ENCODE measurements around the gene PRKAR1B. TPM values are rescaled to one million over a fixed set of nuclear protein-coding genes. Genes with fewer than 3 reads are reported as not detected.

PRKAR1B gene
- total RNA-seq, 2 donors from 2014 or later, result 15.1 to 15.9 TPM

DNA sequence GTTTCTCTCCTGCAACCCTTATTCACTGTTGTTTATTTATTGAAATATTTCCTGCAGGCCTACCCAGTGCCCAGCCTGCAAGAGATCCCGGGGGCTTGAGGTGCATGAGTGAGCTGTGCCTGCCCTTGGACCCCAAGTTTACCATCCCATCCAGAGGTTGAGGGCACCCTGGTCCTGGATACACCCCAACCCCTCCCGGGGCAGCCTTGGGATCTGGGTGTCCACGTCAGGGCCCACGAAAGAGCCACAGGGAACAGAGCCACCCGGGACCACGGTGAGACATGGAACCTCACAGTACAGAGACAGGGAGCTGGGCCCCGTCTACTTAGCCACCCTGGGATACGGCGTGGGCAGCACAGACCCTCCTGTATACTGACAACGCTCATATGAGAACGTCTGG, 178.7 kb downstream of the PRKAR1B start:
- Histone ChIP-seq H3K4me3 (no peak overlapping the region), H3K36me3 (no peaks in the 10 kb centered on the region), H3K27me3 (no peaks in the 10 kb centered on the region), H3K9me3 (no peaks in the 10 kb centered on the region), H3K27ac (no peak overlapping the region), H3K4me1 (peaks cover 0 to 9% of the 10 kb centered on the region in 2 donors)
- TF ChIP-seq, protein P1, sequence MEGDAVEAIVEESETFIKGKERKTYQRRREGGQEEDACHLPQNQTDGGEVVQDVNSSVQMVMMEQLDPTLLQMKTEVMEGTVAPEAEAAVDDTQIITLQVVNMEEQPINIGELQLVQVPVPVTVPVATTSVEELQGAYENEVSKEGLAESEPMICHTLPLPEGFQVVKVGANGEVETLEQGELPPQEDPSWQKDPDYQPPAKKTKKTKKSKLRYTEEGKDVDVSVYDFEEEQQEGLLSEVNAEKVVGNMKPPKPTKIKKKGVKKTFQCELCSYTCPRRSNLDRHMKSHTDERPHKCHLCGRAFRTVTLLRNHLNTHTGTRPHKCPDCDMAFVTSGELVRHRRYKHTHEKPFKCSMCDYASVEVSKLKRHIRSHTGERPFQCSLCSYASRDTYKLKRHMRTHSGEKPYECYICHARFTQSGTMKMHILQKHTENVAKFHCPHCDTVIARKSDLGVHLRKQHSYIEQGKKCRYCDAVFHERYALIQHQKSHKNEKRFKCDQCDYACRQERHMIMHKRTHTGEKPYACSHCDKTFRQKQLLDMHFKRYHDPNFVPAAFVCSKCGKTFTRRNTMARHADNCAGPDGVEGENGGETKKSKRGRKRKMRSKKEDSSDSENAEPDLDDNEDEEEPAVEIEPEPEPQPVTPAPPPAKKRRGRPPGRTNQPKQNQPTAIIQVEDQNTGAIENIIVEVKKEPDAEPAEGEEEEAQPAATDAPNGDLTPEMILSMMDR (IDR thresholded peaks at IDR 0.05), result no peak
- DNase-seq (ENCODE audit: low spot score), result no peak

DNA sequence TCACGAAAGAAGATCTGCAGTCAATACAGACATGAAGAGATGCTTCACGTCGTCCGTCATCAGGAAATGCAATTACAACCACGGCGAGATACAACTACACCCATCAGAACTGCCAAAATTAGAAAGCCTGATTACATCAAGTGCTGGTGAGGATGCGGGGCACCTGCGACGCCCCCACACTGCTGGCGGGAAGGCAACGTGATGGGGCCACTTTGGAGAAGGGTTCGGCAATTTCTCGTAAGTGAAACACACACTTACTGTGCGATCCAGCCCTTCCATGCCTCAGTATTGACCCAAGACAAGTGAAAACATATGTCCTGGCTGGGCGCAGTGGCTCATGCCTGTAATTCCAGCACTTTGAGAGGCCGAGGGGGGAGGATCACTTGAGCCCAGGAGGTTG, 181.6 kb downstream of the PRKAR1B start:
- TF ChIP-seq, protein P1 (IDR thresholded peaks at IDR 0.05), result no peak
- Histone ChIP-seq H3K4me1 (peaks cover 0 to 14% of the 10 kb centered on the region in 2 donors), H3K36me3 (no peaks in the 10 kb centered on the region), H3K4me3 (no peak overlapping the region), H3K27ac (no peak overlapping the region), H3K9me3 (no peaks in the 10 kb centered on the region), H3K27me3 (no peaks in the 10 kb centered on the region)
- no peak for DNase-seq (ENCODE audit: low spot score)

DNA sequence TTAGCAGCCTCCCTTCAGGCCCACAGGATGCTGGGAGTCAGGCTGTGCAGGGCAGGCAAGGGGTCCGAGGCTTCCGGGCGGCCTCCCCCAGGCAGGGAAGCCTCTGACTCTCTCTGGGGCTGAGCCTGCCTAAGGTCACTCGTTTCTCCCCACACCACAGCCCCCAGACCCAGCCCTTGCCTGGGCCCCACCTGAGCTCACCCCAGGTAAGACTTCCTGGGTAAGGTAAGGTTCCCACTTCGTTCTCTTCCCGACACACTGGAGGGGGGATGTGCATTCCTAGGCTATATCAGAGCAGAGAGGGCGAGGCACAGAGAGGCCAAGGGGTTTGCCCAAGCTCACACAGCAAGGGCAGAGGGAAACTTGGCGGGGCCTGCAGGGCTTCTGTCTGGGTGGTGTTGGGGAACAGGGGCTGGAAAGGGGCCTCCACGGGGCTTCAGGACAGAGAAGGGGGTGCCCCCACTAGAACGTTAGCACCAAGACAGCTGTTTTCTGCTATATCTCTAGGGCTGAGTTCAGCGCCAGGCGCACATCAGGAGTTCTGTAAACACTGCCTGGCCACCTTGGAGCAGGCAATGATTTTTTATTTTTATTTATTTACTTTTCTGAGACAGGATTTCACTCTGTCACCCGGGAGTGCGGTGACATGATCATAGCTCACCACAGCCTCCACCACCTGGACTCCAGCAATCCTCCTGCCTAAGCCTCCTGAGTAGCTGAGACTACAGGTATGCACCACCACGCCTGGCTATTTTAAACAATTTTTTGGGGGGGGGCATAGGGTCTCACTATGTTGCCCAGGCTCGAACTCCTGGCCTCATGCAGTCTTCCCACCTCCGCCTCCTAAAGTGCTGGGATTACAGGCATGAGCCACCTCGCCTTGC, 182.5 kb downstream of the PRKAR1B start:
- TF ChIP-seq, protein P1 (IDR thresholded peaks at IDR 0.05), result no peak
- H3K36me3 ChIP-seq, result no peaks in the 10 kb centered on the region
- peaks cover 0 to 14% of the 10 kb centered on the region in 2 donors for H3K4me1 ChIP-seq
- no peak for DNase-seq (ENCODE audit: low spot score)
- no peak overlapping the region for H3K27ac ChIP-seq
- no peaks in the 10 kb centered on the region for H3K9me3 ChIP-seq
- no peak overlapping the region for H3K4me3 ChIP-seq
- no peaks in the 10 kb centered on the region for H3K27me3 ChIP-seq

DNA sequence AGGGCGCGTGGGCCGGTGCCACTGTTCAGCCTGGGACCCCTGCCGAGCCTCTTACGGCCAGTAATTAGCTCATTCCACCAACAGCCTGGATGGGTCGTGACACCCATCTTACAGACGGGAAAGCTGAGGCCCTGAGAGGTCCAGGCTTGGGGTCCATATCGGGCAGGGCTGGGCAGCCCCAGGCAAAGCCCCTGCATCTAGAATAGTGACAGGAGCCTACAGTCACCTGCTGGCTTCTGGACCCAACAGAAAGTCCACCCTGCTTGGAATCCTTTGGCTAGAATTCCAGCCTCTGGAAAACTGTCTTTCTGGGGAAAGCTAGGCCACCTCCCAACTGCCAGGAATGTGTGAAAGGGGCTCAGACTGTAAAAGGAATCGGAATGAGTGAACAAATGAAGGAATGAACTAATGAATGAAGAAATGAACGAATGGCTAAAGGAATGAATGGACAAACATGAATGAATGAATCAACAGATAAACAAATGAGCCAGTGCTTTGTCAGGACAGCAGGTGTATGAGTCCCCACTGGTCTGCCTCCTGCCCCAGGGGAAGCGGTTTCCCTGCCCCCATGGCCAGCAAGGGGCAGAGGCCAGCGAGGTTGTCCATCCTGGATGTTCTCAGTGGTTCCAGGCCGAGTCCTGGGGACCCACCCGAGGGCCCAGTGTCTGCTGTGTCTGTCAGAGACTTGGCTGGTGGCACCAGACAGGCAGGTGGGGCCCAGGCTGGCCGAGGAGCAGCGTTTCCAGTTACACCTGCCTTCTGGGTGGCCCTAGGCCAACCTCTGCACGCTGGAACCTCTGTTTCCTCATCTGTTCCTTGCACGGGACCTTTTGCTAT, 183.4 kb downstream of the PRKAR1B start:
- Histone ChIP-seq H3K9me3 (no peaks in the 10 kb centered on the region), H3K4me3 (no peak overlapping the region), H3K27ac (peak overlapping the region; percentile 30 to 54), H3K27me3 (no peaks in the 10 kb centered on the region), H3K4me1 (peaks cover 0 to 20% of the 10 kb centered on the region in 2 donors), H3K36me3 (no peaks in the 10 kb centered on the region)
- TF ChIP-seq, protein P1 (IDR thresholded peaks at IDR 0.05), result no peak
- DNase-seq (ENCODE audit: low spot score), result no peak

DNA sequence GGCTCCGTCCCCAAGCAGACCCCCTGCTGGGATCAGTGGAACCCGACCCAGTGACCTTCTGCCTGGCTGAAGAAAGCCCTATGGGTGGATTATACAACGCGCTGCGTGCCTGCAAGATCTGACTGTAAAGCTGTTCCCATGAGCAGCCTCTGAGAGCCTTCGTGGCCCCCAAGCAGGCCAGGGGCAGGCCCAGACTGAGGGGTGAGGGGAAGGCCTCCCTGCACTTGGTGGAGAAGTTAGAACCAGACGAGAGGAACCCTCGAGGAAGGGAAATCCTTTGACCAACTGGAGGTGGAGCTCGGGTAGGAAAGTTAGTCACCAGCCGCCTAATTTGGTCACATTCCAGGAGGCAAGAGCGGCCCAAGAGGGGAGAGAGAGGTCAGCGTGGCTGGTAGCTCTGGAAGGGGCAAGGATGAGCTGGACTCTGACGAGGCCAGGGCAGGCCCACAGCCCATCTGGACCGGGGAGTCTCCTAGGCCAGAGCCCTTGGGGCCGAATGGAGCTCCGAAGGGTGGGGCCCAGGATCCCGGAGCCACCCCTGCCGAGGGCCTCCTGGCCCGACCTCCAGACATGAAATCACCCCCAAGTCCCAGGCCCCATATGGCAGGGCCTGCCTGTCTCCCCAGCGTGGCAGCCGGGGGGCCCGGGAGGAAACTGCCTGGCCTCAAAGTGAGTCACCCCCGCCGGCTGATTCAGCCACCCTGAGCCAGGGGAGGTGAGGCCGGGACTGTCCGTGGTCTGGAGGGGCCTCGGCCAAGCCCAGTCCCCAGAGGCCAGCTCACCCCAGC, 184.2 kb downstream of the PRKAR1B start:
- TF ChIP-seq, protein P1 (IDR thresholded peaks at IDR 0.05), result no peak
- peak overlapping the region; percentile 30 to 54 for H3K27ac ChIP-seq
- peak; percentile 82 for DNase-seq (ENCODE audit: low spot score)

More for the DNA sequence above, 184.2 kb downstream of the PRKAR1B start:
- Histone ChIP-seq H3K9me3 (no peaks in the 10 kb centered on the region), H3K4me3 (no peak overlapping the region), H3K27me3 (no peaks in the 10 kb centered on the region), H3K4me1 (peaks cover 0 to 28% of the 10 kb centered on the region in 2 donors), H3K36me3 (no peaks in the 10 kb centered on the region)
